NT2/D1 (cell line): ENCODE results near the gene IQGAP3.

ENCODE experiments used
- DNase-seq: peaks from one replicate; pipeline ENCODE4 v3.0.0-alpha.2; 2011; ENCODE audit warnings: low read depth, low spot score
- H3K27me3 ChIP-seq: 2 replicates; pipeline ENCODE4 v1.6.0; 2011; ENCODE audit warnings: mild to moderate bottlenecking; ENCODE audit not compliant: insufficient read length, insufficient read depth
- H3K36me3 ChIP-seq: 2 replicates; pipeline ENCODE4 v1.6.1; 2011; ENCODE audit warnings: mild to moderate bottlenecking, low read length, mixed read lengths; ENCODE audit not compliant: insufficient read depth, insufficient read length
- H3K4me1 ChIP-seq: 2 replicates; pipeline ENCODE4 v1.5.1; 2011; ENCODE audit not compliant: insufficient read depth, insufficient read length
- H3K4me3 ChIP-seq: 2 replicates; pipeline ENCODE4 v1.5.1; 2011; ENCODE audit warnings: low read depth; ENCODE audit not compliant: insufficient read length
- H3K9ac ChIP-seq: 2 replicates; pipeline ENCODE4 v1.6.0; 2011; ENCODE audit warnings: low read depth; ENCODE audit not compliant: insufficient read length
- H3K9me3 ChIP-seq: 2 replicates; pipeline ENCODE4 v1.5.1; 2011; ENCODE audit warnings: mild to moderate bottlenecking, low read length; ENCODE audit not compliant: insufficient read depth
- SUZ12 ChIP-seq: IDR thresholded peaks from 2 replicates; pipeline ENCODE4 v1.6.1; 2011; ENCODE audit not compliant: insufficient read length, insufficient read depth; ENCODE audit errors: extremely low read depth
- YY1 ChIP-seq: IDR thresholded peaks from 2 replicates; pipeline ENCODE4 v1.6.1; 2011; ENCODE audit not compliant: insufficient read length, insufficient read depth
- ZNF274 ChIP-seq: IDR thresholded peaks from 2 replicates; pipeline ENCODE4 v1.6.1; 2011; ENCODE audit warnings: mild to moderate bottlenecking, low read depth, low read length

Gene IQGAP3

GRCh38 chr1:156601122-156601830 lies 28.9 kb upstream of the IQGAP3 start, which contains the start of gene GPATCH4:
TSS of gene GPATCH4 (minus strand) at chr1:156601479.
- Histone ChIP-seq H3K9me3 (no peaks in the 10 kb centered on the region), H3K4me3 (peak within 1 kb of the TSS; percentile 93), H3K36me3 (peaks cover 36% of the 10 kb centered on the region), H3K27me3 (no peaks in the 10 kb centered on the region), H3K9ac (peak within 1 kb of the TSS; percentile 95), H3K4me1 (peaks cover 2% of the 10 kb centered on the region)
- DNase-seq, result peak; percentile 93
- TF ChIP-seq ZNF274 (no peak), YY1 (peak; percentile 95), SUZ12 (no peak)

GRCh38 chr1:156600733-156601121 lies 28.4 kb upstream of the IQGAP3 start:
- DNase-seq, result no peak

GRCh38 chr1:156599811-156600210 lies 27.4 kb upstream of the IQGAP3 start:
- H3K9ac ChIP-seq, result no peak overlapping the region
- H3K9me3 ChIP-seq, result no peaks in the 10 kb centered on the region
- TF ChIP-seq SUZ12 (no peak), YY1 (no peak), ZNF274 (no peak)
- peaks cover 5% of the 10 kb centered on the region for H3K4me1 ChIP-seq
- no peak for DNase-seq
- no peak overlapping the region for H3K4me3 ChIP-seq
- no peaks in the 10 kb centered on the region for H3K27me3 ChIP-seq
- H3K36me3 ChIP-seq, result peaks cover 51% of the 10 kb centered on the region

More at GRCh38 chr1:156600733-156601121, 28.4 kb upstream of the IQGAP3 start:
- H3K9ac ChIP-seq, result peak overlapping the region; percentile 95
- H3K4me1 ChIP-seq, result peaks cover 2% of the 10 kb centered on the region
- H3K36me3 ChIP-seq, result peaks cover 42% of the 10 kb centered on the region
- H3K4me3 ChIP-seq, result peak overlapping the region; percentile 93
- TF ChIP-seq YY1 (no peak), SUZ12 (no peak), ZNF274 (no peak)
- no peaks in the 10 kb centered on the region for H3K27me3 ChIP-seq
- H3K9me3 ChIP-seq, result no peaks in the 10 kb centered on the region

GRCh38 chr1:156598731-156599432 lies 26.5 kb upstream of the IQGAP3 start:
- Histone ChIP-seq H3K36me3 (peaks cover 60% of the 10 kb centered on the region), H3K4me1 (peaks cover 5% of the 10 kb centered on the region), H3K27me3 (no peaks in the 10 kb centered on the region), H3K9ac (no peak overlapping the region), H3K9me3 (no peaks in the 10 kb centered on the region), H3K4me3 (no peak overlapping the region)
- DNase-seq, result no peak
- no peak for TF ChIP-seq SUZ12

- no peak for TF ChIP-seq YY1
- no peak for TF ChIP-seq ZNF274
- no peak for TF ChIP-seq SUZ12
Observed at GRCh38 chr1:156598125-156598524, 25.8 kb upstream of the IQGAP3 start.

GRCh38 chr1:156596426-156596825 lies 24.1 kb upstream of the IQGAP3 start:
- Histone ChIP-seq H3K27me3 (no peaks in the 10 kb centered on the region), H3K4me3 (no peak overlapping the region), H3K36me3 (peaks cover 76% of the 10 kb centered on the region), H3K9ac (no peak overlapping the region), H3K4me1 (peaks cover 7% of the 10 kb centered on the region), H3K9me3 (no peaks in the 10 kb centered on the region)
- no peak for DNase-seq
- no peak for TF ChIP-seq YY1
- TF ChIP-seq SUZ12, result no peak
- no peak for TF ChIP-seq ZNF274

More at GRCh38 chr1:156598125-156598524, 25.8 kb upstream of the IQGAP3 start:
- Histone ChIP-seq H3K4me1 (peaks cover 5% of the 10 kb centered on the region), H3K4me3 (no peak overlapping the region), H3K27me3 (no peaks in the 10 kb centered on the region), H3K36me3 (peaks cover 68% of the 10 kb centered on the region), H3K9ac (no peak overlapping the region), H3K9me3 (no peaks in the 10 kb centered on the region)
- no peak for DNase-seq

GRCh38 chr1:156595016-156595415 lies 22.7 kb upstream of the IQGAP3 start:
- no peaks in the 10 kb centered on the region for H3K9me3 ChIP-seq
- no peak overlapping the region for H3K9ac ChIP-seq
- TF ChIP-seq SUZ12 (no peak), ZNF274 (no peak), YY1 (no peak)
- H3K36me3 ChIP-seq, result peaks cover 76% of the 10 kb centered on the region
- no peak for DNase-seq
- no peak overlapping the region for H3K4me3 ChIP-seq
- no peaks in the 10 kb centered on the region for H3K27me3 ChIP-seq
- peaks cover 9% of the 10 kb centered on the region for H3K4me1 ChIP-seq
